Measurements from ENCODE around the gene CNOT3. TPM values are rescaled to one million over a fixed set of nuclear protein-coding genes. Genes with fewer than 3 reads are reported as not detected.
"Not testable (repeated sequence)": the region's sequence is repeated elsewhere in the genome, so short reads cannot be mapped to it uniquely, and the experiment has no call there.

The CNOT3 gene
- 10.9 and 14.0 TPM in 2 replicates for total RNA-seq (2014; rRNA removed; shearing (Covaris generic))

DNA sequence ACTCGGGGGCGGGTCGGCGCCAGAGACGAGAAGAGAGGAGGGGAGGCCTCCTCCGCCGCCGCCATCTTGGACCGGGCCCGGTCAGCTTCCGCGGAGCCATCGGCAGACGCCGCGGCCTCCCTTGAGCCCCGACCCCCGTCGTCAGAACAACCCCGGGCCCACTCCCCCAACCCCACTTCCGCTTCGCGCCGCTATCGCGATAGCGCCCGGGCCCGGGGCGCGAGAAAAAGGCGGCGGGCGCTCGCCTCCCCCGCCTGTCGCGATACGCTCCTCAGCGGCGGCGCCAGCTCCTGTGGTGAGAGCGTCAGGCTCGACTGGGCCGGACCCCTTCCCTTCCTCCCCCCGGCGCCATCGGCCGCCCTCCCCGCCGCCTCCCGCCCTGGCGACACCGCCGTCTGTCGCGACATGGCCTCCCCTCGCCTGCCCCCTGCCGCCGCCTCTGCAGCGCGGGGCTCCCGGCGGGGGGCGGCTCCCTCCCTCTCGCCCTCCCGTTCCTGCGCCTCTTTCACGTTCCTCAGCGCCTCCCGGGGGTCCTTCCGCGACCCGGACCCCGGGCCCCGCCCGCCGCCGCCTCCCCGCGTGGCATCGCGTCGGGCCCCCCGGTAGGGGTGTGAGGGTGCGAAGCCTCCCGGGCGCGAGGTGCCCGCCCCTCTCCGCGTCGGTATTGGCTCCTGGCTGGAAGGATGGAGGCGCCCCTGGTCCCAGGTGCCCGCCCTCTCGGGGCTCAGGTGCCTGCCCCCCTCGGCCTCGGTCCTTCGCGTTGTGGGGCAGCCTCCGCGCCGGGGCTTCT is at the start of gene CNOT3:
CNOT3 (plus strand) TSS at position 64 of the 790 bp plus-strand sequence. CDS start 5,217 bp downstream, outside the sequence.
- no peak for DNase-seq (ENCODE audit: low read depth)

DNA sequence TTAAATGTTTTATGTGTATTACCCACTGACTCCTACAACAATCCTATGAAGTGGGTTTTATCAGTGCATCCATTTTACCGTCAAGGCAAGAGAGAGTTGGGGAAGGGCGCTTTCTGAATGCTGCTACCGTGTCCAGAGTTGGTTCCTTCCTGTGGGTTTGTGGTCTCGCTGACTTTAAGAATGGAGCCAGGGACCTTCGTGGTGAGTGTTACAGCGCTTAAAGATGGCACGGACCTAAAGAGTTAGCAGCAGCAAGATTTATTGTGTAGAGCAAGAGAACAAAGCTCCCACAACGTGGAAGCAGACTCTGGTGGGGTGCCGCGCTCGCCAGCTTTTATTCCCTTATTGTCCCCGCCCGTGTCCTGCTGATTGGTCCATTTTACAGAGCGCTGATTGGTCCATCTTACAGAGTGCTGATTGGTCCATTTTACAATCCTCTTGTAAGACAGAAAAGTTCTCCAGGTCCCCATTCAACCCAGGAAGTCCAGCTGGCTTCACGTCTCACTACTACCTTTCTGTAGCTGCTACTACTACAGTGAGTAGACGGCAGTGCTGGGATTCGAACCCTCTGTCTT is 43.0 kb upstream of the CNOT3 start:
- no peak for DNase-seq (ENCODE audit: low read depth)

DNA sequence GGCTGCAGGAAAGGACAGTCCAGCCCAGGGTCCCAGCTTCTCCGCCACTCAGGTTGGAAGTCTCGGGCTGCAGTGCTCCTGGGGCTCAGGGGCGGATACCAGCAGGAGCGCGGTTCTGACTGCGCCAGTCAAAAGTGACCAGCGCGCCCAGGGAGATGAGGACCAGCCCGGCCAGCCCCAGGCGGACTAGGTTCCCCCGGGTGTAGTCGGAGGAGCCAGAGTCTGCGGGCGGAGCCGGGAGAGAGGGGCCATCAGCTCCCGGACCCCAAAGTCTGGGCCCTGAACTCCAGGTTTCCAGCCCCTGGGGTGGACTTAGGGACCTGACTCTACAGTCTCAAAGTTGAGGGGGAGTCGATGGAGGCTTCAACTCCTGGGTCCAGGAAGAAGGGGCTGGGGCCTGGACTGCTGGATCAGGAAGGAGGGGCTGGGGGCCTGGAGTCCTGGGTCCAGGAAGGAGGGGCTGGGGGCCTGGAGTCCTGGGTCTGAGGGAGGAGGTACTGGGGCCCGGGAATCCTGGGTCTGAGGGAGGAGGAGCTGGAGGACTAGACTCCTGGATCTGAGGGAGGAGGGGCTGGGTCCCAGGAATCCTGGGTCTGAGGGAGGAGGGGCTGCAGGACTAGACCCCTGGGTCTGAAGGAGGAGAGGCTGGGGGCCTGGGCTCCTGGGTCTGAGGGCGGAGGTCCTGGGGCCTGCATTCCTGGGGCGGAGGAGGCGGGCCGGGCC is 42.3 kb upstream of the CNOT3 start:
- DNase-seq (ENCODE audit: low read depth) = no peak

- DNase-seq (ENCODE audit: low read depth) = peak; percentile 73
Observed at GRCh38 chr19:54095859-54096616, 41.5 kb upstream of the CNOT3 start.

- DNase-seq (ENCODE audit: low read depth) = peak; percentile 41
Observed at GRCh38 chr19:54096617-54097106, 40.9 kb upstream of the CNOT3 start.

DNA sequence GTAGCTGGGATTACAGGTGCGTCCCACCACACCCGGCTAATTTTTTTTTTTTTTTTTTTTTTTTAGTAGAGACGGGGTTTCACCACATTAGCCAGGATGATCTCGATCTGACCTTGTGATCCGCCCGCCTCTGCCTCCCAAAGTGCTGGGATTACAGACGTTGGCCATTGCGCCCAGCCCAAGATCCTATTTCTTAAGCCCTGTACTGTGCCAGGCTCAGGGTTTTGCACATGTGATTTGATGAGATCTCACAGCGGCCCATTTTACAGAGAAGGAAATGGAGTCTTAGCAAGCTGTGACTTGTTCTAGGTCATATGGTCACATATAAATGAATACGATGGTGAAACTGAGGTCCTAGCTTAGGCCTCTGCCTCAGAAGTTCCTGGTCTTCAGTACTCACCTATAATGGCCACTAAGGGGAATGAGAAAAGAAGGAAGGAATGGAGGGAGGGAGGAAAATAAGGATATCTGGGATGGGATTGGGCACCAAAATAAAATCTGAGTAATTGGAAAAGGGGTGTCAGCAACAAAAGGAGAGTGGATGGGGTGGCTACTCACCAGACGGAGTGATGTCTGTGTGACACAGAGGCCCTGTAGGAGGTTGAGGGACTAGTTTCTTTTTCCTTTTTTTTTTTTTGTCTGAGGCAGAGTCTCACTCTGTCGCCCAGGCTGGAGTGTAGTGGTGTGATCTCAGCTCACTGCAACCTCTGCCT is 38.2 kb upstream of the CNOT3 start:
- no peak for DNase-seq (ENCODE audit: low read depth)

DNA sequence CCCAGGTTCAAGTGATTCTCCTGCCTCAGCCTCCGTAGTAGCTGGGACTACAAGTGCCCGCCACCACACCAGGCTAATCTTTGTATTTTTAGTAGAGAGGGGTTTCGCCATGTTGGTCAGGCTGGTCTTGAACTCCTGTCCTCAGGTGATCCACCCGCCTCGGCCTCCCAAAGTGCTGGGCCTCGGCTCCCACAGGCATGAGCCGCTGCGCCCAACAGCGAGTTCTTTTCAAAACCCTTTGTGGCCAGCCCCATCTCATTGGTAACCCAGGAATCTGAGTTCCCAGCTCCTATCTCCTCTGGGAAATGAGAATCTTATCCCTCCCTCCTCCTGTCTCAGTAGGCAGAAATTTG is 37.7 kb upstream of the CNOT3 start:
- DNase-seq (ENCODE audit: low read depth) = not testable (repeated sequence)

- DNase-seq (ENCODE audit: low read depth) = peak; percentile 46
Observed at GRCh38 chr19:54100561-54100960, 37.0 kb upstream of the CNOT3 start, which contains the start of gene OSCAR. Gene OSCAR (minus strand): TSS chr19:54100803. CDS start chr19:54100792, 11 bp downstream.

DNA sequence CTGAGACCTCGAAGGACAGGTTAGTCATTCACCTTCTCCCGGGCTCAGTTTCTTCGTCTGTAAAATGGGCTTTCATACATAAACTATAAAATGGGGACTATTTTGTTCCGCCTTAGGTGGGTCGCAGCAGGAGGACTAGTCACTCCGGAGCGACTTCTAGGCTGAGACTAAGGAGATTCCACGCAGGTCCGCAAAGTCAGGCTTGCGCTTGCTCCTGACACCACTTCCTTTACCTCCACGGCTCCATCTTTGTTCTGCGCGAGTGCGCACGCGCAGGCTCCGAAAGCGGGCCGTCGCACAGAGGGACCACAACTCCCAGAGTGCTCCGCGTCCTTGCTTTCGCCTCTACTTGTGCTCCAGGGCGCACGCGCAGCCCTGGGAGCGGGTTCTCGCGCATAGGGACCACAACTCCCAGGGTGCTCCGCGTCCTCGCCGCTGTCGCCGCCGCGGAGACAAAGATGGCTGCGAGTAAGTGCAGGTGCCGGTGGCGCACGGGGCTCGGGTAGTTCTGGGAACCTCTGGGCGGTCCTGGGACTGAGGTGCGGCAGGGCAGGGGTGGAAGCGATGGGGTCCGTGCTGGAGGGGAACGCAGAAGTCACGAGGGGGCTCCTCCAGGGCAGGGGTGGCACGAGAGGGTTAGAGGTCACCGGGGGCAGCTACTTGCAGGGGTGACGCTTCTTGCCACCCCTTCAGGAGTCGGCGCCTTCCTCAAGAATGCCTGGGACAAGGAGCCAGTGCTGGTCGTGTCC is 35.0 kb upstream of the CNOT3 start, which contains the start of gene NDUFA3:
NDUFA3 (plus strand) TSS at position 435 of the 749 bp plus-strand sequence; CDS start at position 459, 24 bp downstream.
- peak; percentile 100 for DNase-seq (ENCODE audit: low read depth)

GRCh38 chr19:54104998-54105715 is 32.4 kb upstream of the CNOT3 start:
- no peak for DNase-seq (ENCODE audit: low read depth)

- DNase-seq (ENCODE audit: low read depth) = no peak
Observed at GRCh38 chr19:54105796-54106195, 31.8 kb upstream of the CNOT3 start.

DNA sequence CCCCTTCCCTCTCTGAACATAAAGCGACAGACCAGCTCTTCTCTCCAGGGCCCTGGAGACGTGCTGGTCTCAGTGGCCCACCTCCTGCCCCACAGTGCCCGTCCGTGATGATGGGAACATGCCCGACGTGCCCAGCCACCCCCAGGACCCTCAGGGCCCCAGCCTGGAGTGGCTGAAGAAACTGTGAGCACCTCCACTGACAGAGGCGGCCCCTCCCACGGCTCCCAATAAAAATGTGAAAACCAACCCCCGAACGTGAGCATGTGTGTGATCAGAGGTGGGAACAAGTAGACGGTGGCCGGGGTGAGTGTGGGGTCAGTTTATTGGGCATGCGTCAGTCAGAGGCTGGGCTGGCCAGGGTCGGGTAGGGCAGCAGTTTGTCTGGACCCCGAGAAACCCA is 30.8 kb upstream of the CNOT3 start:
- no peak for DNase-seq (ENCODE audit: low read depth)

- no peak for DNase-seq (ENCODE audit: low read depth)
Observed at GRCh38 chr19:54107876-54108490, 29.6 kb upstream of the CNOT3 start.

DNA sequence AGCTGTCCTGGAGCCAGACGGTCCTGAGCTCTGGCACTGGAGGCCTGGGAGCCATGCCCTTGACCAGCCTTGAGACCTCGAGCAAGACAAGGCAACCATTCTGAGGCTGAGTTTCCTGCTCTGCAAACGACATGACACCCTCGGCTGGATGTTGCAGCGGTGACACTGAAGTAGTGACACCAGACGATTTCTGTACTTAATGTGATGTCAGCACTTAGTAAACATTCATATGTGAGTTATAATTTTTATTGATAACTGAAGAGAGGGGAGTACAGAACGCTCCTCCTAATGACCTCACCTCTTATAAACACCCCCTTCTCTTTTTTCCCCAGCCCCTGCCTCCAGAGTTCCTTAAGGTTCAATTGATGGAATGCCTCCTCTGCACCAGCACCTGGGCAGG is 29.1 kb upstream of the CNOT3 start:
- DNase-seq (ENCODE audit: low read depth) = no peak

DNA sequence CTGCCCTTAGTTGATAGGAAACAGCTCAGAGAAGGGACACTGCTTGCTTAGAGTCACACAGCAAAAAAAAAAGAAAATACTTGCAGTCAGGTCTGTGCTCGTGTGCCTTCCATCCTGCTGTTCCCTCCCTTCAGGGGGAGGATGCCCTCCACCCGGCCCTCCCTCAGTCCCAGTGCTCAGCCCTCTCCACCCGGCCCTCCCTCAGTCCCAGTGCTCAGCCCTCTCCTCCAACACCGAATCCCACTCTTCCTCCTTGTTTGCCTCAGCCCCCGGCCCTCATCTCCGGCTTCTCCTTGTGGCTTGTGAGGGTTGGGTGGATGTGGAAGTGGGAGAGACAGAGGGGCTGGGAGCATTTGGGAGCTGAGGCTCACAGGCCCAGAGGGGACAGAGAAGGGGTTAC is 27.9 kb upstream of the CNOT3 start:
- no peak for DNase-seq (ENCODE audit: low read depth)

- peak; percentile 78 for DNase-seq (ENCODE audit: low read depth)
Observed at GRCh38 chr19:54114340-54115108, 23.0 kb upstream of the CNOT3 start.

DNA sequence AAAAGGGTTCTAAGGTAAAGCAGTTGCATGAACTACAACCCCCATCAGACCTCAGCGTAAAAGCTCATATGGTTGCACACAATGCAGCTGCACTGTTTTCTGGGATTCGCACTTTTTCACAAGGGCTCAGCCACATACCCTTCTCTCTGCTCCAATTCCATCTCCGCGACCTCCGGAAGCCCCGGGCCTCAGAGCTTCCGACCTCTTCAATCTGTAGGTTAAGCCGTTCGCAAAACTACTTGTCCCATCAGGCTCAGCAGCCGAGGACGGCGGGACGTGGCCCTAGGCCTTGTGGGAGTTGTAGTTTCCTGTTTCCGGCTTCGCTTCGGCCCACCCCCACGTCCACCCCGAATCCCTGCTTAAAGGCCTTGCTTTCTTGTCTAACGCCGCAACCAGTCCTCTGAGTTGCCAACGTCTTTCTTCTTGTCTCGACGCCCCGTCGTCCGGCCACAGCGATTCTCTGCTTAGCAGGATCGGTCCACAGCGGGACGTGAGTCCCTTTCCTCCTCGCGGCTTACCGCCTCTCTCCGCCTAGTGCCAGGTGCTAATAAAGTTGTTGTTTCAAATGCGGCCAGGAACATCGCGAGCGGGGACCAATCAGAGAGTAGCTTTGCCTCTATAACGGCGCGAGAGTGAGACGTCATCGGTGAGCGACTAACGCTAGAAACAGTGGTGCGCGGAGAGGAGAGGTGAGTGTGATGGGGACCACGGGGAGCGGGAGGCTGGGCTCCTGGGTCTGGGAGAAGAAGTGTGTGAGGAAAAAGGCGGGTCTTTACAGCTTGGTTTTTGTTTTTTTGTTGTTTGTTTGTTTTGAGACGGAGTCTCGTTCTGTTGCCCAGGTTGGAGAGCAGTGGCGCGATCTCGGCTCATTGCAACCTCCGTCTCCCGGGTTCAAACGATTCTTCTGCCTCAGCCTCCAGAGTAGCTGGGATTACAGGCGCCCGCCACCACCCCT is 22.2 kb upstream of the CNOT3 start, which contains the start of the genes PRPF31 and TFPT:
PRPF31 (plus strand) TSS at position 646 of the 955 bp plus-strand sequence. CDS start 2,525 bp downstream, outside the sequence.
TFPT (minus strand) TSS at position 549 of the 955 bp plus-strand sequence; CDS start at position 161, 388 bp downstream.
- peak; percentile 98 for DNase-seq (ENCODE audit: low read depth)
